Measurements from ENCODE around the gene CDC42BPB. TPM values are rescaled to one million over a fixed set of nuclear protein-coding genes. Genes with fewer than 3 reads are reported as not detected.

The CDC42BPB gene
- total and polyA plus RNA-seq, 2 of the 13 experiments (the other 11 are each of a cell fraction or from before 2014, with no cell fraction given) = 19.7 to 32.3 TPM

GRCh38 chr14:102922490-102923200, 134.7 kb downstream of the CDC42BPB start, which contains the start of gene AMN (continued):
- no peak for TF ChIP-seq MIER2 (CRISPR knock-in tag; IDR thresholded peaks at IDR 0.05)
- no peak for TF ChIP-seq ATF1 (CRISPR knock-in tag; IDR thresholded peaks at IDR 0.05)
- TF ChIP-seq PRPF4 (IDR thresholded peaks at IDR 0.05; ENCODE audit: low read depth, low read length, poor library complexity, severe bottlenecking) = no peak
- TF ChIP-seq POLR2G (IDR thresholded peaks at IDR 0.05; ENCODE audit: low read depth, low read length) = peak; percentile 91
- no peak for TF ChIP-seq MAFF (IDR thresholded peaks at IDR 0.05; ENCODE audit: low read depth, low read length)
- no peak for TF ChIP-seq ZFP36 (IDR thresholded peaks at IDR 0.05; ENCODE audit: borderline replicate concordance, low read depth, low read length, partially characterized antibody)
- TF ChIP-seq ZBTB39 (CRISPR knock-in tag; IDR thresholded peaks at IDR 0.05) = peak; percentile 51; the same call in 1 of the 2 replicates
- TF ChIP-seq TOPORS (CRISPR knock-in tag; IDR thresholded peaks at IDR 0.05) = peak; percentile 77; the same call in 1 of the 2 replicates
- TF ChIP-seq YEATS4 (CRISPR knock-in tag; IDR thresholded peaks at IDR 0.05; ENCODE audit: borderline replicate concordance) = peak; percentile 95
- no peak; the same call in 1 of the 2 replicates for TF ChIP-seq ZNF142 (CRISPR knock-in tag; IDR thresholded peaks at IDR 0.05)
- TF ChIP-seq ZNF10 (CRISPR knock-in tag; IDR thresholded peaks at IDR 0.05; ENCODE audit: borderline replicate concordance, low read depth) = no peak
- peak; percentile 83 for TF ChIP-seq IKZF4 (CRISPR knock-in tag; IDR thresholded peaks at IDR 0.05; ENCODE audit: borderline replicate concordance, low read depth, not compliant biosample characterization)
- TF ChIP-seq HNRNPUL1 (IDR thresholded peaks at IDR 0.05; ENCODE audit: low read depth, low read length) = no peak; the same call in none of the 2 replicates
- peak; percentile 99 for TF ChIP-seq ZNF629 (CRISPR knock-in tag; conservative IDR thresholded peaks at IDR 0.05)
- TF ChIP-seq ERF (CRISPR knock-in tag; IDR thresholded peaks at IDR 0.05) = peak; percentile 83; the same call in 1 of the 2 replicates
- TF ChIP-seq ZNF276 (CRISPR knock-in tag; IDR thresholded peaks at IDR 0.05; ENCODE audit: low read depth) = no peak; the same call in 1 of the 2 replicates
- no peak for TF ChIP-seq ZNF775 (CRISPR knock-in tag; IDR thresholded peaks at IDR 0.05; ENCODE audit: borderline replicate concordance)
- no peak; the same call in 1 of the 2 replicates for TF ChIP-seq ZNF484 (CRISPR knock-in tag; IDR thresholded peaks at IDR 0.05; ENCODE audit: borderline replicate concordance, low read depth)
- TF ChIP-seq ZNF274 (CRISPR knock-in tag; IDR thresholded peaks at IDR 0.05) = no peak
- no peak for TF ChIP-seq ZZZ3 (CRISPR knock-in tag; IDR thresholded peaks at IDR 0.05; ENCODE audit: borderline replicate concordance)
